Measurements from ENCODE around the gene ALDH4A1.

The ALDH4A1 gene

GRCh38 chr1:18882486-18882885 is 19.9 kb downstream of the ALDH4A1 start:
- H3K4me3 ChIP-seq (ENCODE audit: low read length), result no peak overlapping the region
- no peaks in the 10 kb centered on the region for H3K36me3 ChIP-seq (replicated peaks; ENCODE audit: insufficient read depth, low read length)

GRCh38 chr1:18881642-18882431 is 20.5 kb downstream of the ALDH4A1 start:
- no peaks in the 10 kb centered on the region for H3K9me3 ChIP-seq (replicated peaks; ENCODE audit: insufficient read depth, low read length)
- no peaks in the 10 kb centered on the region for H3K9me2 ChIP-seq (replicated peaks; ENCODE audit: insufficient read depth, low read length)
- H3K27ac ChIP-seq (ENCODE audit: low read length), result no peak overlapping the region
- no peak overlapping the region for H2AFZ ChIP-seq (ENCODE audit: low read length)
- H3K79me2 ChIP-seq (ENCODE audit: low read length), result no peaks in the 10 kb centered on the region
- no peaks in the 10 kb centered on the region for H3K36me3 ChIP-seq (replicated peaks; ENCODE audit: insufficient read depth, low read length)
- DNase-seq, result no peak
- H3K27me3 ChIP-seq (replicated peaks; ENCODE audit: insufficient read depth, low read length), result no peaks in the 10 kb centered on the region
- no peak overlapping the region for H3K4me3 ChIP-seq (ENCODE audit: low read length)
- no peaks in the 10 kb centered on the region for H4K20me1 ChIP-seq (ENCODE audit: insufficient read depth, low read length)
- no peak overlapping the region for H3K9ac ChIP-seq (ENCODE audit: low read length)
- no peaks in the 10 kb centered on the region for H3K4me1 ChIP-seq (ENCODE audit: low read length)
- H3K4me2 ChIP-seq (ENCODE audit: low read depth, low read length), result no peak overlapping the region
- no peaks in the 10 kb centered on the region for H3F3A ChIP-seq (ENCODE audit: insufficient read depth, low read length)
- TF ChIP-seq EZH2 (optimal IDR thresholded peaks at IDR 0.05; ENCODE audit: low read depth, low read length) (no peak), EZH2phosphoT487 (IDR thresholded peaks at IDR 0.05; ENCODE audit: low read length) (no peak), CTCF (IDR thresholded peaks at IDR 0.05; ENCODE audit: low read length) (no peak)

More at GRCh38 chr1:18882486-18882885, 19.9 kb downstream of the ALDH4A1 start:
- Histone ChIP-seq H3K79me2 (ENCODE audit: low read length) (no peaks in the 10 kb centered on the region), H3K9me2 (replicated peaks; ENCODE audit: insufficient read depth, low read length) (no peaks in the 10 kb centered on the region), H2AFZ (ENCODE audit: low read length) (no peak overlapping the region), H3K27ac (ENCODE audit: low read length) (no peak overlapping the region), H3K9ac (ENCODE audit: low read length) (no peak overlapping the region), H3K9me3 (replicated peaks; ENCODE audit: insufficient read depth, low read length) (no peaks in the 10 kb centered on the region), H4K20me1 (ENCODE audit: insufficient read depth, low read length) (no peaks in the 10 kb centered on the region), H3K27me3 (replicated peaks; ENCODE audit: insufficient read depth, low read length) (no peaks in the 10 kb centered on the region), H3F3A (ENCODE audit: insufficient read depth, low read length) (no peaks in the 10 kb centered on the region), H3K4me1 (ENCODE audit: low read length) (no peaks in the 10 kb centered on the region), H3K4me2 (ENCODE audit: low read depth, low read length) (no peak overlapping the region)
- TF ChIP-seq CTCF (IDR thresholded peaks at IDR 0.05; ENCODE audit: low read length), result no peak
- TF ChIP-seq EZH2phosphoT487 (IDR thresholded peaks at IDR 0.05; ENCODE audit: low read length), result no peak
- TF ChIP-seq EZH2 (optimal IDR thresholded peaks at IDR 0.05; ENCODE audit: low read depth, low read length), result no peak
- no peak for DNase-seq

- Histone ChIP-seq H3K9me2 (replicated peaks; ENCODE audit: insufficient read depth, low read length) (no peaks in the 10 kb centered on the region), H3K27ac (ENCODE audit: low read length) (no peak overlapping the region), H3K4me1 (ENCODE audit: low read length) (no peaks in the 10 kb centered on the region), H3K4me2 (ENCODE audit: low read depth, low read length) (no peak overlapping the region), H3K79me2 (ENCODE audit: low read length) (no peaks in the 10 kb centered on the region), H3K27me3 (replicated peaks; ENCODE audit: insufficient read depth, low read length) (no peaks in the 10 kb centered on the region), H3K4me3 (ENCODE audit: low read length) (no peak overlapping the region), H3K9me3 (replicated peaks; ENCODE audit: insufficient read depth, low read length) (no peaks in the 10 kb centered on the region), H4K20me1 (ENCODE audit: insufficient read depth, low read length) (no peaks in the 10 kb centered on the region), H3K9ac (ENCODE audit: low read length) (no peak overlapping the region), H3K36me3 (replicated peaks; ENCODE audit: insufficient read depth, low read length) (no peaks in the 10 kb centered on the region), H2AFZ (ENCODE audit: low read length) (no peak overlapping the region), H3F3A (ENCODE audit: insufficient read depth, low read length) (no peaks in the 10 kb centered on the region)
- no peak for TF ChIP-seq EZH2phosphoT487 (IDR thresholded peaks at IDR 0.05; ENCODE audit: low read length)
- no peak for DNase-seq
Observed at GRCh38 chr1:18881164-18881563, 21.2 kb downstream of the ALDH4A1 start.

- H3K79me2 ChIP-seq (ENCODE audit: low read length), result no peaks in the 10 kb centered on the region
- no peak overlapping the region for H3K27ac ChIP-seq (ENCODE audit: low read length)
- H4K20me1 ChIP-seq (ENCODE audit: insufficient read depth, low read length), result no peaks in the 10 kb centered on the region
- no peak overlapping the region for H3K4me2 ChIP-seq (ENCODE audit: low read depth, low read length)
- H3K27me3 ChIP-seq (replicated peaks; ENCODE audit: insufficient read depth, low read length), result no peaks in the 10 kb centered on the region
- H3K9me3 ChIP-seq (replicated peaks; ENCODE audit: insufficient read depth, low read length), result no peaks in the 10 kb centered on the region
- H3K4me3 ChIP-seq (ENCODE audit: low read length), result no peak overlapping the region
- no peak for TF ChIP-seq CTCF (IDR thresholded peaks at IDR 0.05; ENCODE audit: low read length)
- no peak for TF ChIP-seq EZH2phosphoT487 (IDR thresholded peaks at IDR 0.05; ENCODE audit: low read length)
- no peak for TF ChIP-seq EZH2 (optimal IDR thresholded peaks at IDR 0.05; ENCODE audit: low read depth, low read length)
- no peak for DNase-seq
- H3K4me1 ChIP-seq (ENCODE audit: low read length), result no peaks in the 10 kb centered on the region
- H3K9ac ChIP-seq (ENCODE audit: low read length), result no peak overlapping the region
- no peaks in the 10 kb centered on the region for H3K9me2 ChIP-seq (replicated peaks; ENCODE audit: insufficient read depth, low read length)
- H2AFZ ChIP-seq (ENCODE audit: low read length), result no peak overlapping the region
- no peaks in the 10 kb centered on the region for H3K36me3 ChIP-seq (replicated peaks; ENCODE audit: insufficient read depth, low read length)
- no peaks in the 10 kb centered on the region for H3F3A ChIP-seq (ENCODE audit: insufficient read depth, low read length)
Observed at GRCh38 chr1:18880585-18880984, 21.8 kb downstream of the ALDH4A1 start.
